Measurements from ENCODE around the gene ADAD1. TPM values are rescaled to one million over a fixed set of nuclear protein-coding genes. Genes with fewer than 3 reads are reported as not detected.

The ADAD1 gene
- not detected for total RNA-seq
- long read RNA-seq, donor 1 = 0 reads
- long read RNA-seq, donor 2 = 0 reads

- H3K9me3 ChIP-seq = no peaks in the 10 kb centered on the region
- no peak for DNase-seq
- TF ChIP-seq, protein P1, sequence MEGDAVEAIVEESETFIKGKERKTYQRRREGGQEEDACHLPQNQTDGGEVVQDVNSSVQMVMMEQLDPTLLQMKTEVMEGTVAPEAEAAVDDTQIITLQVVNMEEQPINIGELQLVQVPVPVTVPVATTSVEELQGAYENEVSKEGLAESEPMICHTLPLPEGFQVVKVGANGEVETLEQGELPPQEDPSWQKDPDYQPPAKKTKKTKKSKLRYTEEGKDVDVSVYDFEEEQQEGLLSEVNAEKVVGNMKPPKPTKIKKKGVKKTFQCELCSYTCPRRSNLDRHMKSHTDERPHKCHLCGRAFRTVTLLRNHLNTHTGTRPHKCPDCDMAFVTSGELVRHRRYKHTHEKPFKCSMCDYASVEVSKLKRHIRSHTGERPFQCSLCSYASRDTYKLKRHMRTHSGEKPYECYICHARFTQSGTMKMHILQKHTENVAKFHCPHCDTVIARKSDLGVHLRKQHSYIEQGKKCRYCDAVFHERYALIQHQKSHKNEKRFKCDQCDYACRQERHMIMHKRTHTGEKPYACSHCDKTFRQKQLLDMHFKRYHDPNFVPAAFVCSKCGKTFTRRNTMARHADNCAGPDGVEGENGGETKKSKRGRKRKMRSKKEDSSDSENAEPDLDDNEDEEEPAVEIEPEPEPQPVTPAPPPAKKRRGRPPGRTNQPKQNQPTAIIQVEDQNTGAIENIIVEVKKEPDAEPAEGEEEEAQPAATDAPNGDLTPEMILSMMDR (IDR thresholded peaks at IDR 0.05) = no peak
- H3K4me3 ChIP-seq = no peak within 1 kb of the TSS
- intact Hi-C loops (cut with DNase I, micrococcal nuclease) = no loop called here
- H3K4me1 ChIP-seq (ENCODE audit: low read depth) = no peaks in the 10 kb centered on the region
- ATAC-seq = no peak
- no peaks in the 10 kb centered on the region for H3K36me3 ChIP-seq (ENCODE audit: low read depth)
Measured at GRCh38 chr4:122378711-122379110, at the start of gene ADAD1. ADAD1 (plus strand) TSS chr4:122379011; CDS start chr4:122380070, 1,059 bp downstream.

GRCh38 chr4:122329876-122330565 is 48.8 kb upstream of the ADAD1 start:
- TF ChIP-seq, protein P1 (IDR thresholded peaks at IDR 0.05) = no peak
- Histone ChIP-seq H3K9me3 (no peaks in the 10 kb centered on the region), H3K36me3 (ENCODE audit: low read depth) (no peaks in the 10 kb centered on the region), H3K4me3 (no peak overlapping the region), H3K4me1 (ENCODE audit: low read depth) (no peaks in the 10 kb centered on the region)
- intact Hi-C loops (cut with DNase I, micrococcal nuclease) = no loop called here
- DNase-seq (no peak), ATAC-seq (no peak)

- Histone ChIP-seq H3K36me3 (ENCODE audit: low read depth) (no peaks in the 10 kb centered on the region), H3K4me1 (ENCODE audit: low read depth) (no peaks in the 10 kb centered on the region), H3K4me3 (no peak overlapping the region), H3K9me3 (no peaks in the 10 kb centered on the region)
- TF ChIP-seq, protein P1 (IDR thresholded peaks at IDR 0.05) = no peak
- ATAC-seq = no peak
- no peak for DNase-seq
- intact Hi-C loops (cut with DNase I, micrococcal nuclease) = no loop called here
Measured at GRCh38 chr4:122331195-122331594, 47.6 kb upstream of the ADAD1 start.

DNA sequence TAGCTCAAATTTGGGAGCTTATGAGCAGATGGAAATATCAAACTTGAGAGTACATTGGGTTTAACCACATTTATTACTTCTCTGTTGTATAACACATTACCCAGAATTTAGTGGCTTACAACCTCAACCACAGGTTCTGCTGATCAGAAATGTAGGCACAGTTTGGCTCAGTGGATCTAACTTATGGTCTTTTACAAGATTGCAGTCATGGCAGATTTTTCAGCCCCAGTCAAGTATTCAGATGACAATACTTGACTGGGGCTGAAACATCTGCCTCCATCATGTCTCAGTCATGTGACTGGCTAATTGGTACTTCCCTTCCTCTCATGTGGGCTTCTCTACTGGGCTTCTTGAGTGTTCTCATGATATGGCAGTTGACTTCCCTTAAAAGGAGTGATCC is 44.0 kb upstream of the ADAD1 start:
- no peak overlapping the region for H3K4me3 ChIP-seq
- ATAC-seq (no peak), DNase-seq (no peak)
- TF ChIP-seq, protein P1 (IDR thresholded peaks at IDR 0.05) = no peak
- H3K36me3 ChIP-seq (ENCODE audit: low read depth) = no peaks in the 10 kb centered on the region
- H3K9me3 ChIP-seq = no peaks in the 10 kb centered on the region
- intact Hi-C loops (cut with DNase I, micrococcal nuclease) = no loop called here
- H3K4me1 ChIP-seq (ENCODE audit: low read depth) = no peaks in the 10 kb centered on the region

- Histone ChIP-seq H3K4me3 (no peak overlapping the region), H3K36me3 (ENCODE audit: low read depth) (no peaks in the 10 kb centered on the region), H3K9me3 (no peaks in the 10 kb centered on the region), H3K4me1 (ENCODE audit: low read depth) (no peaks in the 10 kb centered on the region)
- intact Hi-C loops (cut with DNase I, micrococcal nuclease) = no loop called here
- ATAC-seq (no peak), DNase-seq (no peak)
- TF ChIP-seq, protein P1 (IDR thresholded peaks at IDR 0.05) = no peak
Measured at GRCh38 chr4:122341886-122342285, 36.9 kb upstream of the ADAD1 start.

Measured in mucosa of descending colon (tissue), 3 donors.